A549 (cell line): ENCODE data around the gene UAP1.

ENCODE experiments used
- CTCF ChIP-seq: fragments of >200 bp; sonication (Bioruptor Twin); formaldehyde crosslinking; IDR thresholded peaks from 3 replicates; pipeline ENCODE4 v1.5.1; 2016
- GATA3 ChIP-seq: IDR thresholded peaks from 2 replicates; pipeline ENCODE4 v1.6.1; 2012; ENCODE audit warnings: borderline replicate concordance
- TF ChIP-seq, protein P1 (sequence below): fragments of >200 bp; sonication (Bioruptor Twin); formaldehyde crosslinking; IDR thresholded peaks from 2 replicates; pipeline ENCODE4 v1.6.1; 2016

GRCh38 chr1:162617513-162617912 lies 56.0 kb downstream of the UAP1 start:
- TF ChIP-seq GATA3 (no peak), CTCF (no peak)
- TF ChIP-seq, protein P1, sequence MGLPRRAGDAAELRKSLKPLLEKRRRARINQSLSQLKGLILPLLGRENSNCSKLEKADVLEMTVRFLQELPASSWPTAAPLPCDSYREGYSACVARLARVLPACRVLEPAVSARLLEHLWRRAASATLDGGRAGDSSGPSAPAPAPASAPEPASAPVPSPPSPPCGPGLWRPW = no peak
